ENCODE data around the gene FALEC.
"Not testable (repeated sequence)": the region's sequence is repeated elsewhere in the genome, so short reads cannot be mapped to it uniquely, and the experiment has no call there.

GRCh38 chr1:150581962-150582361 is 66.4 kb downstream of the FALEC start:
- TF ChIP-seq CTCF, POLR2AphosphoS5, EP300 (IDR thresholded peaks at IDR 0.05): not testable (repeated sequence)
